K562 (cell line): ENCODE measurements around the gene AMDHD2. TPM values are rescaled to one million over a fixed set of nuclear protein-coding genes. Genes with fewer than 3 reads are reported as not detected.

Experiments
- CBFA2T3 ChIP-seq: fragments of 450-650 bp; IDR thresholded peaks from 2 replicates; pipeline ENCODE4 v1.6.1; 2017
- HNRNPLL ChIP-seq: fragments of 200-400 bp; formaldehyde crosslinking; IDR thresholded peaks from 2 replicates; pipeline ENCODE4 v1.6.1; 2017; ENCODE audit warnings: low read length, low read depth, mild to moderate bottlenecking; ENCODE audit not compliant: poor library complexity, severe bottlenecking
- NFATC3 ChIP-seq: fragments of 450-650 bp; IDR thresholded peaks from 2 replicates; pipeline ENCODE4 v1.6.1; 2017; ENCODE audit warnings: mild to moderate bottlenecking
- NRF1 ChIP-seq, 2 experiments: fragments of 450-650 bp; IDR thresholded peaks in 1 of 2; conservative IDR thresholded peaks in 1 of 2; 2 replicates each; pipeline ENCODE4 v1.6.1; 2014; ENCODE audit warnings: mild to moderate bottlenecking in 2 of 2
- POLR2AphosphoS5 ChIP-seq: IDR thresholded peaks from 2 replicates; pipeline ENCODE4 v1.6.1; 2011; ENCODE audit warnings: mild to moderate bottlenecking, low read depth, low read length, moderate library complexity; ENCODE audit not compliant: control insufficient read depth, insufficient read depth
- POLR2B ChIP-seq: fragments of 450-650 bp; IDR thresholded peaks from 2 replicates; pipeline ENCODE4 v1.6.1; 2018; ENCODE audit warnings: low read depth; ENCODE audit not compliant: partially characterized antibody
- POLR2G ChIP-seq: fragments of 200-400 bp; formaldehyde crosslinking; IDR thresholded peaks from 2 replicates; pipeline ENCODE4 v1.6.1; 2017; ENCODE audit warnings: low read depth, mild to moderate bottlenecking, antibody characterized with exemption, low read length, moderate library complexity
- ZBTB1 ChIP-seq: sonication (generic); formaldehyde crosslinking; IDR thresholded peaks from 2 replicates; pipeline ENCODE4 v1.8.1; 2023; ENCODE audit warnings: missing genetic modification reagents, low read depth, mild to moderate bottlenecking, borderline replicate concordance
- ZBTB2 ChIP-seq: fragments of 450-650 bp; IDR thresholded peaks from 2 replicates; pipeline ENCODE4 v1.6.1; 2016; ENCODE audit warnings: antibody characterized with exemption
- ZBTB34 ChIP-seq: fragments of 250-450 bp; sonication (Bioruptor Pico); IDR thresholded peaks from 2 replicates; pipeline ENCODE4 v1.8.0; 2021; ENCODE audit warnings: mild to moderate bottlenecking, moderate library complexity
- ZNF133 ChIP-seq: fragments of 250-450 bp; sonication (Bioruptor Pico); IDR thresholded peaks from 2 replicates; pipeline ENCODE4 v1.4.0; 2020; ENCODE audit warnings: mild to moderate bottlenecking
- ZNF174 ChIP-seq: fragments of 250-450 bp; sonication (Bioruptor Pico); IDR thresholded peaks from 2 replicates; pipeline ENCODE4 v1.4.0; 2020; ENCODE audit warnings: mild to moderate bottlenecking
- ZNF79 ChIP-seq: fragments of 250-450 bp; sonication (Bioruptor Pico); IDR thresholded peaks from 2 replicates; pipeline ENCODE4 v1.4.0; 2020; ENCODE audit warnings: low read depth, mild to moderate bottlenecking, moderate library complexity
- polyA plus RNA-seq, 8 experiments: library from polyadenylated mRNA; depleted of rRNA in 4 of 8; stranded (reverse) in 5 of 8; unstranded in 3 of 8; fragments of >200 nt; fragmentation: Nextera tagmentation in 2 of 8; fragmentation: Illumina TruSeq in 1 of 8; extraction: Ambion mirVana in 2 of 8; extraction: Trizol in 1 of 8; gene quantifications; 2 replicates each; pipeline versions ENCODE4 v1.2.1 to v1.2.3, GENCODE V29; 2011 to 2014; ENCODE audit warnings: inconsistent platforms in 1 of 8, missing spikeins in 1 of 8
- total RNA-seq, 7 experiments: library from RNA; depleted of rRNA in 6 of 7; stranded (reverse); fragments of >200 nt in 6 of 7; fragmentation: Illumina TruSeq in 2 of 7; extraction: Trizol in 2 of 7; gene quantifications; 2 replicates each; pipeline versions ENCODE4 v1.2.1 to v1.2.3, GENCODE V29; 2011 to 2021; ENCODE audit warnings: low replicate concordance in 1 of 7

Gene AMDHD2
- total and polyA plus RNA-seq, 9 of the 15 experiments (the other 6 are each of a cell fraction or from before 2014, with no cell fraction given): 0.38 to 56.9 (median 18.3) TPM; not detected in 1

- TF ChIP-seq POLR2G (peak; percentile 77), NRF1 (conservative IDR thresholded peaks at IDR 0.05 in 1 of 2, IDR thresholded peaks at IDR 0.05 in 1 of 2) (peak; percentile 86 to 88), ZNF79 (CRISPR knock-in tag) (no peak), ZBTB1 (peak; percentile 60; the same call in 1 of the 2 replicates), ZNF174 (CRISPR knock-in tag) (no peak), ZNF133 (CRISPR knock-in tag) (no peak), ZBTB34 (CRISPR knock-in tag) (no peak), POLR2AphosphoS5 (no peak), NFATC3 (no peak), ZBTB2 (0 out of 2 replicates have a peak, but pooled peaks have one; percentile 13), POLR2B (peak; percentile 27), CBFA2T3 (no peak), HNRNPLL (peak; percentile 35)
These were observed 12.4 kb downstream of the AMDHD2 start (continued) for GRCh38 chr16:2532494-2533141.
